Calu3 (cell line): ENCODE data around the gene CLTCL1. TPM values are rescaled to one million over a fixed set of nuclear protein-coding genes. Genes with fewer than 3 reads are reported as not detected.

Experiments
- BruUV-seq: library from RNA; stranded (reverse); fragments of 400-500 nt; replicated peaks from 2 replicates; lab custom pipeline; 2021; lab: Mats Ljungman, UMichigan
- CTCF ChIA-PET: fragments of 300-600 bp; sonication (Branson Sonifier 250); formaldehyde crosslinking; loops from one replicate; lab custom pipeline; 2022; ENCODE audit warnings: antibody characterized with exemption; lab: Charles Lee
- DNase-seq: peaks from one replicate; pipeline ENCODE4 v3.0.0; 2022
- H3K27ac Mint-ChIP-seq: one replicate; pipeline ENCODE4 v1.8.0; 2022; ENCODE audit warnings: mixed read lengths; ENCODE audit not compliant: unreplicated experiment
- H3K27me3 Mint-ChIP-seq: one replicate; pipeline ENCODE4 v1.8.0; 2022; ENCODE audit warnings: mixed read lengths; ENCODE audit not compliant: unreplicated experiment
- H3K36me3 Mint-ChIP-seq: one replicate; pipeline ENCODE4 v1.8.0; 2022; ENCODE audit warnings: mild to moderate bottlenecking, moderate library complexity, mixed read lengths; ENCODE audit not compliant: insufficient read depth, unreplicated experiment
- H3K4me1 Mint-ChIP-seq: one replicate; pipeline ENCODE4 v1.8.0; 2022; ENCODE audit warnings: mild to moderate bottlenecking, low read depth, mixed read lengths; ENCODE audit not compliant: unreplicated experiment
- H3K4me3 Mint-ChIP-seq: one replicate; pipeline ENCODE4 v1.8.0; 2022; ENCODE audit warnings: mild to moderate bottlenecking, low read depth, moderate library complexity, mixed read lengths; ENCODE audit not compliant: unreplicated experiment
- H3K9me3 Mint-ChIP-seq: one replicate; pipeline ENCODE4 v1.8.0; 2022; ENCODE audit warnings: low read depth, mixed read lengths; ENCODE audit not compliant: unreplicated experiment
- intact Hi-C: fragments of 100-400 bp; cut with micrococcal nuclease; formaldehyde crosslinking; loops from one replicate; pipeline ENCODE4 v1.10.0; 2022; ENCODE audit not compliant: unreplicated experiment
- total RNA-seq: library from RNA; stranded (reverse); gene quantifications from 2 replicates; pipeline ENCODE4 v1.2.3, GENCODE V29; 2022
- TF ChIP-seq, protein P1 (sequence below): fragments of 200-600 bp; IDR thresholded peaks from one replicate; pipeline ENCODE4 v1.8.0; 2022; ENCODE audit warnings: antibody characterized with exemption; ENCODE audit not compliant: unreplicated experiment

Gene CLTCL1
- total RNA-seq, 1 experiment from 2014 or later: 2.9 TPM

DNA sequence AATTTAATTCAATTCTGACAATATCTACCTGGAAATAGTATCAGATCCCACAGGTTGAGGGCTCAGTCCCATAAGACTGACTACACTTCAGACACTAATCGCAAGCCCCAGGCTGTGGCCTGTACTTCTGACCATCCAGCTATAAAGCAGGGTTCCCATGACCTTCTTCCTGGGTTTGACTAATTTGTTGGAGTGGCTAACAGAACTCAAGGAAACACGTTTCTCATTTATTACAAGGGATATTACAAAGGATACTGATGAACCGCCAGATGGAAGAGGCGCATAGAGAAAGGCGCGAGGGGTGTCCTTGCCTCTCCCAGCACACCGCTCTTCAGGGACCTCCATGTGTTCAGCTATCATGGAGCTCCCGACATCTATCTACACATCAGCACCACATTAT, 13.7 kb downstream of the CLTCL1 start:
- TF ChIP-seq, protein P1, sequence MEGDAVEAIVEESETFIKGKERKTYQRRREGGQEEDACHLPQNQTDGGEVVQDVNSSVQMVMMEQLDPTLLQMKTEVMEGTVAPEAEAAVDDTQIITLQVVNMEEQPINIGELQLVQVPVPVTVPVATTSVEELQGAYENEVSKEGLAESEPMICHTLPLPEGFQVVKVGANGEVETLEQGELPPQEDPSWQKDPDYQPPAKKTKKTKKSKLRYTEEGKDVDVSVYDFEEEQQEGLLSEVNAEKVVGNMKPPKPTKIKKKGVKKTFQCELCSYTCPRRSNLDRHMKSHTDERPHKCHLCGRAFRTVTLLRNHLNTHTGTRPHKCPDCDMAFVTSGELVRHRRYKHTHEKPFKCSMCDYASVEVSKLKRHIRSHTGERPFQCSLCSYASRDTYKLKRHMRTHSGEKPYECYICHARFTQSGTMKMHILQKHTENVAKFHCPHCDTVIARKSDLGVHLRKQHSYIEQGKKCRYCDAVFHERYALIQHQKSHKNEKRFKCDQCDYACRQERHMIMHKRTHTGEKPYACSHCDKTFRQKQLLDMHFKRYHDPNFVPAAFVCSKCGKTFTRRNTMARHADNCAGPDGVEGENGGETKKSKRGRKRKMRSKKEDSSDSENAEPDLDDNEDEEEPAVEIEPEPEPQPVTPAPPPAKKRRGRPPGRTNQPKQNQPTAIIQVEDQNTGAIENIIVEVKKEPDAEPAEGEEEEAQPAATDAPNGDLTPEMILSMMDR: no peak
- H3K36me3 Mint-ChIP-seq: no peaks in the 10 kb centered on the region
- BruUV-seq: no TSS peak
- H3K4me1 Mint-ChIP-seq: no peaks in the 10 kb centered on the region
- no peak overlapping the region for H3K4me3 Mint-ChIP-seq
- no peak for DNase-seq
- CTCF ChIA-PET: no interaction called here
- H3K9me3 Mint-ChIP-seq: no peaks in the 10 kb centered on the region
- H3K27me3 Mint-ChIP-seq: no peaks in the 10 kb centered on the region
- no peak overlapping the region for H3K27ac Mint-ChIP-seq
- intact Hi-C loops: no loop called here

DNA sequence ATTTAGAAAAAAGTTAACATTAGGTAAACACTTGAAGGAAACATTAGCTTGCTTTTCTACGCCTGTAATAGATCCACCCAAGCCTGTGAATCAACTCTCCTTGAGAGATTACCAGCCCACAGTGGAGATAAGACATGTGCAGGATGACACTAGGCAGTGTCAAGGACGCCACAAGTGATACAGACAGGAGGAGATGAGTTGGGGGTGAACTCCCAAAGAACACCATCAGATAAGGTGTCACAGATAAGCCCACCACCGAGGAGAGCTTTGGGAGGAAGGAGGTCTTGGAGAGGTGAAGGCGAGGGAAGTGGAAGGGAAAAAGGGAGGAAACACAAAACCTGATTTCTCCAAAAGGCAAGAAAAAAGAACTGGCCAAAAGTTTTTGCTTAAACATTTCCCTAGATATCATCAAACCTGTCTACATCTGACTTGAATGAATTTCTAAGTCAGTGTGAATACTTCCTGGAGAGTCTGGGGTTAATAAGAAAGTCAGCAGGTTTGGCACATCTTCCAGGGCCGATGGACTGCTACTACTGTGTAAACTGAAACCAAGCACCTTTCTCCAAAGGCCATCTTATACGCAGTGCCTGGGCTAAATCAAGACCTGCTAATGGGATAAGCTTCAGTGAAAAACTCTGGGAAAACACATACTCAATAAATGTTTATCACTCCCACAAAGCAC, 15.5 kb downstream of the CLTCL1 start:
- TF ChIP-seq, protein P1: no peak
- no peak for DNase-seq
- Mint-ChIP-seq H3K27me3 (no peaks in the 10 kb centered on the region), H3K4me3 (no peak overlapping the region), H3K4me1 (no peaks in the 10 kb centered on the region), H3K27ac (no peak overlapping the region), H3K9me3 (no peaks in the 10 kb centered on the region), H3K36me3 (no peaks in the 10 kb centered on the region)
- intact Hi-C loops: no loop called here
- CTCF ChIA-PET: no interaction called here
- no TSS peak for BruUV-seq

DNA sequence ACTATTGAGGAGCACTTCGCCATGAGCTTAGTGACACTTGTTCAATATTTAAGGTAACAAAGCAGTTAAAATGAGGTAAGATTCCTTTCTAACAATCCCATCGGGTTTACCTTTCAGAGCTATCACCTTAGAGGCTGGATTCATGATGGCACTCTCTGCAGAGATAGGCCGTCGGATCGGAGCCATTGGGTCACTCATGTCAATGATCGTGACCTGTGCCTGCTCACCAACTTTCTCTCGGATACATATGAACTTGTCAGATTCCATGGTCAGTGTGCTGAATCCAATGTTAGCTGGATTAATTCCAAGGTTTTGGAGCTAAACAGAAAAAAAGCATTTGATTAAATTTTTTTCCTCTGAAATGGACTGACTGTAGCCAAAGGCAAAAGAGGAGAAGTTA, 16.0 kb downstream of the CLTCL1 start:
- BruUV-seq: no TSS peak
- no peak for DNase-seq
- intact Hi-C loops: no loop called here
- H3K9me3 Mint-ChIP-seq: no peaks in the 10 kb centered on the region
- TF ChIP-seq, protein P1: no peak
- CTCF ChIA-PET: no interaction called here
- H3K4me1 Mint-ChIP-seq: no peaks in the 10 kb centered on the region
- H3K27me3 Mint-ChIP-seq: no peaks in the 10 kb centered on the region
- H3K4me3 Mint-ChIP-seq: no peak overlapping the region
- H3K36me3 Mint-ChIP-seq: no peaks in the 10 kb centered on the region
- no peak overlapping the region for H3K27ac Mint-ChIP-seq

DNA sequence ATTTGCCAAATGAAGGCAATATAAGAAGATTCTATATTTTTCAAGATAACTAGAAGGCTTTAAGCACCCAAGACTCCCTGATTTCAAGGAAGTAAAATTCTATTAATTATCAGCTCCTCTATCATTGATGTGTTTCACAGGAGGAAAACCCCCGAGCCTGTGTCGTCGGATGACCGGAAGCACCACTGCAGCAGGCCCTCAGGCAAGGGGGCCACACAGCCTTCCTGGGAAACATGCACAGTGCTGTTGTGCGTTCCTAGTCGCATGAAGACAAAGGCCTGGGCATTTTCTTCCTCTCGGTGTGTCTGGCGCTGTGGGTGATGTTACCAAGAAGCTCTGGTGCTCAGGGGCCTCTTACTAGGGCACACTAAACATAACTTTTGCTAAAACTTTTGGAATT, 16.4 kb downstream of the CLTCL1 start:
- no peak overlapping the region for H3K4me3 Mint-ChIP-seq

More for the DNA sequence above, 16.4 kb downstream of the CLTCL1 start:
- H3K9me3 Mint-ChIP-seq: no peaks in the 10 kb centered on the region
- no peaks in the 10 kb centered on the region for H3K27me3 Mint-ChIP-seq
- DNase-seq: no peak
- no TSS peak for BruUV-seq
- TF ChIP-seq, protein P1: no peak
- intact Hi-C loops: no loop called here
- H3K27ac Mint-ChIP-seq: no peak overlapping the region
- no peaks in the 10 kb centered on the region for H3K36me3 Mint-ChIP-seq
- no peaks in the 10 kb centered on the region for H3K4me1 Mint-ChIP-seq
- CTCF ChIA-PET: no interaction called here
